NCI-H1436 (cell line): ENCODE data around the gene UCP3.

Experiments
- DNase-seq: peaks from one replicate; lab custom pipeline; 2025; lab: John Stamatoyannopoulos, UW

The UCP3 gene

DNA sequence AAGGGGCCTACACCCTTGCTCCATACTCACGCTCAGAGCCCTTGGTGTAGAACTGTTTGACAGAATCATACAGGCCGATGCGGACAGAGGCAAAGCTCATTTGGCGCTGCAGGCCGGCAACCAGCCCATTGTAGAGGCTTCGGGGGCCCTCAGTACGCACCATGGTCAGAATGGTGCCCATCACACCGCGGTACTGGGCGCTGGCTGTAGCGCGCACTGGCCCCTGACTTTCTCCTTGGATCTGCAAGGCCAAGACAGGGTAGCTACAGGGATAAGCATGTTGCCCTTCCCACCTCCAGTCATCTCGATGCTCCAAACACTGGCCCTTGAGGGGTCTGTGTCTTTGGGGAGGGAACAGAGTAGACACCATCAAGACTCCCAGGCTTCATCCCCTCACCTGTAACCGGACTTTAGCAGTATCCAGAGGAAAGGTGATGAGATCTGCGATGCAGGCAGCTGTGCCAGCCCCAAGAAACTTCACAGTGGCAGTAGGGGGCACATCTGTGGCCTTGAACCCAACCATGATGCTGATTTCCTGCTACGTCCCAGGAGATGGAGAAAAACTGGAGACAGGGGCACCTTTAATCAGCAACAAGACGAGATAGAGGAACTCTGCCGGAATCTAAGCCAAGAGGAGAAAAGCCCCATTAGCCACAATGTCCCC, 30.9 kb downstream of the UCP3 start:
- no peak for DNase-seq

DNA sequence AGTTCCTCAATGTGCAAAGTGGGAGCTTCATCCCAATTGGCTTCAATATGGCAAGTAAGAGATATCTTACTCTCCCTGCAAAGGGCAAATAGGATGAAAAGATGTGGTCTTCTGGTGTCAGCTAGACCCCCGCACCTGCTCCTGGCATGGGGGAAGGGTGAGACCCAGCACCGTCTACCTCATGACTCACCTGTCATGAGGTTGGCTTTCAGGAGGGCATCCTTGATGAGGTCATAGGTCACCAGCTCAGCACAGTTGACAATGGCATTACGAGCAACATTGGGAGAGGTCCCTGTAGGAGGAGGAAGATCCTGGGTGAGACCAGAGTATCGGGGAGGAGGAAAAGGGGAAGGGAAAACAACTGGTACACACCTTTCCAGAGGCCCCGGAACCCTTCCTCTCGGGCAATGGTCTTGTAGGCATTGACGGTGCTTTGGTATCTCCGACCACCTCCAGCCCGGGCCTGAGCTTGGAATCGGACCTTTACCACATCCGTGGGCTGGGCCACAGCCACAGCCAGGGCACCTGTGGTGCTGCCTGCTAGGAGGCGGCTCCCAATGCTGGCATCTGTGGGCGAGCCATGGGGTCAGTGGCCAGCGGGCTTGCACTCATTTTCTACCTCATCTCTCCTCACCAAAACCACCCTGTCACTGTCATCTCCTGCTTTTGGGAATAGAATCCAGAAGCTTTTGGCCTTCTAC, 32.3 kb downstream of the UCP3 start:
- no peak for DNase-seq

DNA sequence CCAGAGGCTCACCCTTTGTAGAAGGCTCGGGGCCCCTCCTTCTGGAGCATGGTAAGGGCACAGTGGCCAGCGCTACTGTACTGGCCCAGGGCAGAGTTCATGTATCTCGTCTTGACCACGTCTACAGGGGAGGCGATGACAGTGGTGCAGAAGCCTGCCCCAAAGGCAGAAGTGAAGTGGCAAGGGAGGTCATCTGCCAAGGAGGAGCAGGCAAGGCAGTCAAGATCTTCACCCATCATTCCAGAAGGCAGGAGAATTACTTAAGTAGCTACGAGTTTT, 33.5 kb downstream of the UCP3 start:
- no peak for DNase-seq

DNA sequence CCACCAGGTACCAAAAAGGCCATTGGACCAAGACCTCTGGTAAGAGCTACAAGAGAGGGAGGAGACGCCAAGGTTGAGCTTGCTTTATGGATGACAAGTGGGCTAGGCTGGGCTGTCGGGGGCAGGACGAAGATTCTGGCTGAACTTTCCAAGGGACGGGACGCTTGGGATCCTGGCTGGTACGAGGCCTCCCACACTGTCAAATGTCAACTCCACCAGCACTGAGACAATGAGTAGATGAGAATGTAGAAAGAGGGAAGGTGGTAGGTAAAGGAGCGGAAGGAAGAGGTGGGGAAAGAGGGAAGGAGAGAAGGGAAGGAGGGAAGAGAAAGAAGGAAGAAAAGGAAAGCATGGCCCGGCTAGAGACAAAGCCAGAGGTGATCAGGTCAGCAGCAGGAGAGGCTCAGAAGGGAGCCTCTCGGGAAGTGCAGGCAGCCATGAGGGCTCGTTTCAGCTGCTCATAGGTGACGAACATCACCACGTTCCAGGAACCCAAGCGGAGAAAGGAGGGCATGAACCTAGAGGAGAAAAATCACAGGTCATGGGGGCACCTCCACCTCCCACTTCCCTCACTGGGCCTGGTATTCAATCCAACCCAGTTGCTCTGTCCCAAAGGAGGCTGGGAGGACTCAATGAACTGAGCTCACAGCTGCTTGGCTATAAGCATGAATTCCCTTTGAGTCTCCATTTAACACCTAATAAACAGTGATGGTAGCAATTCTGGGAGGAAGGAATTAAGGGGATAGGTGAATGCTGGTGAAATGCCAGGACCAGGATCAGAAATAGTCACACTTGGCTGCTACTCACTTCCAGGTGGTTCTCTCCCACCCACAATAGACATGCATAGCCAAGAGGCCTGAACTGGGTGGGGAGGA, 34.0 kb downstream of the UCP3 start:
- DNase-seq = no peak

DNA sequence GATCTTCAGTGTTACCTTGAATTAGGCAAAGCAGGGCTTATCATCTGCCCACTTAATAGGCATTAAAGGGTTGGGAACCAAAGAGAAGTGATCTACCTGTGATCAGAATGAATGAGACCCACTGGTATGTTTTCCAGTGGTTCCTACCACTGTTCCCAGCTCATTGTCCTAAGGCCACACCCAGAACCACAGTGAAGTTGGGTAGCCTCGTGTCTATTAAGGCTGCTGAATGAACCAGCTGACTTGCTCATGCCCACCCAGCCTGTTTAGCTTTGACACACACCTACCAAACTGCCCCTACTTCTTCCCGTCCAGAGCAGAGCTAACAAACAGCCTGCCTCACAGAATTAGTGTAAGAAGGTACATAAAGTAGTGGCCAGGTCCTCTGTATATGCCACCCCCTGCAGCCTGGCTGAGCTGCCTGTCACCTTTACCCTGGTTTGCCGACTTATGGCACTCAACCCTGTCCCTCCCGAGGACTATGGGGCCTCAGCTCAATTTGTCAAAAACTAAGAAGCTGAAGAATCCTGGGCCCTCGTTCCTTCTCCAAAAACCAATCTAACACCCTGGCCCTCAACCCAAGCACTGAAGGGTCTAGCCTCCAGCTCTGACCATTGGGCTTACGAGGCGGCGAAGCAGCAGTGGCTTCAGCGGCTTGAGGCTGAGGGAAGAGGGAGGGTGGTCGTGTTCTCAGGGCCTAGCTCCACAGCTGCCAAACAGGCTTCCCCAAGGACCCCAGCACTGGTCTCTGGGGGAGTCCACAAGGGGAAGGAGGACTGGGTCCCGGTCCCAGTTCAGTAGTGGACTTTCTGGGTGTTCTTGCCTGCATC, 36.0 kb downstream of the UCP3 start:
- no peak for DNase-seq

DNA sequence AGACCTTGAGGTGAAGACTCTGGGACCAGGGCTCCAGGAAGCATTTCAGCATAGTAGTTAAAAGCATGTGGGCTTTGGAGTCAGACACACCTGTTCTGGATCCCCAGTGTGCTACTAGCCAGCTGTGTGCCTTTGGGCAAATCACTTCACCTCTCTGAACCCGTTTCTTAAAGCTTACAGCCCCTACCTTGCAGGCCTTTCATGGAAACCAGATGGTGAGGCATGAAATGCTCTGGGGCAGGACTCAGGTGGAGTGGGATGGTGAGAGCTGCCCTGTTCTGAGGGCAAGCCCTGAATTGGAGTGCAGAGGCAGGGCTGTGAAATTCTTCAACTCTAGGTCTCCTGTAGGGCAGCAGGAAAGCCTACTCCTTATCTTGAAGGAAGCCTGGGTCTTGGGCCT, 36.7 kb downstream of the UCP3 start:
- no peak for DNase-seq

DNA sequence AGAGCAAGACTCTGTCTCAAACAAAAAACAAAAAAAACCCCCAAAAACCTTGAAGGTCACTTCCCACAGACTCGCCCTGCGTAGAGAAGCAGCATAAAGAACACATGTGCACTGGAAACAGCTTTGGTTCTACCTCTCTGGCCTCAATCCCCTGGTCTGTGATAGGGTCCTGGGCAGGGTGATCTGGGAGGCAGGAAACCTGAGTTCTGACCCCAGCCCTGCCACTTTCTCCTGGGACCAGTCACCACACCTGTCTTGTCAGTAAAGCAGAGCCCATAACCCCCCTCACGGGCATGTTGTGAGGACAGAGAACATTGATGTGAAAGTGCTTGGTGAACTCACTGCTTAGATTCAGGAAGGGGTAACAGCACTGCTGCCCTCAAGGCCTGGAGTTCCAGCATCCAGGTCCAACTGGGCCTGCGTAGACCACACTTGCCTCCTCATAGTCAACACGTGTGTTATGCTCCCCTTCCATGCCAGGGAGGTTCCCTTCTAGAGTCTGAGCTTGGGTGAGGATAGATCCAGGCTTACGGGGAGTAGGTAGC, 37.6 kb downstream of the UCP3 start:
- DNase-seq = no peak

DNA sequence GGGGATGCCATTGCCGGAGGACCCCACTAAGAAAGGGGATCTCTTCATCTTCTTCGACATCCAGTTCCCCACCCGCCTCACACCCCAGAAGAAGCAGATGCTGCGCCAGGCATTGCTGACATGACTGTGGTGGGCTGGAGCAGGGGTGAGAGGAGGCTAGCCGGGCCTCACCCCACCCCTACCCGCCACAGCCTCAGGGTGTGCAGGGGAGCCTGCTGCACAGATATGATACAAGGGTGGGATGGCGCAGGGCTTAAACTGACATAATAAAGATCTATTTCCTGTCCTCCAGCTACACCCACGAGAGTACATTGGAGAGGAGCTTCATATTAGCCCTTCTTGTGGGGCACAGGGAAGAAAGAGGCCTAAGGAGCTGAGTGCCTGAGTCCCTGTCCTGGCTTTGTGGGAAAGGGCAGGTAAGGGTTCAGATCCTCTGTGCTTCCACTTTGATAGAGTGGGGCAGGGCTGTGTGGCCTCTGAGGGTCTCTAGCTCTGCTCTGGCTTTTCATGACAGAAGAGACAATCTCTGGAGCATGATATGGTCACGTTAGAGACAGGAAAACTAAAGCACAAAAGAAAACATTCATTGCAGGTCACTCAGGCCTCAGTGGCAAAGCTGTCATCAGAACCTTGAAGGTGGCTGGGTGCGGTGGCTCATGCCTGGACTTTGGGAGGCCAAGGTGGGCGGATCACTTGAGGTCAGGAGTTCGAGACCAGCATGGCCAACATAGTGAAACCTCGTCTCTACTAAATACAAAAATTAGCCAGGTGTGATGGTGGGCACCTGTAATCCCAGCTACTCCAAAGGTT, 38.7 kb downstream of the UCP3 start:
- DNase-seq = no peak

DNA sequence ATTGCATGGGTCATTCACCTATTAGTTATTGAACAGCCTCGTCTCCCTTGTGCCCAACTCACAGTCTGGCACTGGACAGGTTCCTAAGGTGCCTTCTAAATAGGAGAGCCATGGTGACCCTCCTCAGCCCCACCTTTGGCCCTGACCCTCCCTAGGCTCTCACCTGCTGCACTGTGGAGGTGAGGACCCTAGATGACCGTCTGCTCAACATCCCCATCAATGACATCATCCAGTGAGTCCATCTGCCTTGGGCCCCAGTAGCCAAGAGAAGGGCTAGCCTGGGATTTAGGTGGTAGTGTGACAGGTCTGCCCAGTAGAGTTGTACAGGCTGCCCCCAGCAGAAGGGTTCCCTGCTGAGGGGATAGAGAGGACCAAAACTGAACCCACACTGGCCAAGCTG, 39.8 kb downstream of the UCP3 start:
- no peak for DNase-seq

DNA sequence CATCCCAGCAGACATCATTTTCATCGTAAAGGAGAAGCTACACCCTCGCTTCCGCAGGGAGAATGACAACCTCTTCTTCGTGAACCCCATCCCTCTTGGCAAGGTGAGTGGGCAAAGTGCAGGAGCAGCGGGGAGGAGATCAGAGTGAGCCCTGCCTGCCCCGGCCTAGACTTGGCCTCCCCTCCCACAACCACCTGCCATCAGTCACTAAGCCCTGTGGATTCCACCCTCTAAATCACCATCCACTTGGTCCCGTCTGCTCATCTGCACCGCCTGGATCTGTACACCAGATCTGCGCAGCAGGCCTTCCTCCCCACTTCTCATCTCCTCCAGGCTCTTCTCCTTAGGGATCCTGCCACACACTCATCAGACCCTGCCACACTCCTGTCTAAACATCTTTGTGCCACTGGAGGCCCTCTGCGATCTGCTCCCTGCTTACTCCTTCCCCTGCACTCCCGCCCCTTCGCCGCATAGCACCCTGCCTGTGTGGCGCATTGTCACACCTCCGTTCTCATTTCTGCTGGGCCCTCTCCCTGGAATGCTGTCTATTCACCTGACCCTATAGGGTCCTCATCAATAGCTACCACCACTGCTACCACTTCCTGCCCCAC, 40.4 kb downstream of the UCP3 start:
- no peak for DNase-seq

DNA sequence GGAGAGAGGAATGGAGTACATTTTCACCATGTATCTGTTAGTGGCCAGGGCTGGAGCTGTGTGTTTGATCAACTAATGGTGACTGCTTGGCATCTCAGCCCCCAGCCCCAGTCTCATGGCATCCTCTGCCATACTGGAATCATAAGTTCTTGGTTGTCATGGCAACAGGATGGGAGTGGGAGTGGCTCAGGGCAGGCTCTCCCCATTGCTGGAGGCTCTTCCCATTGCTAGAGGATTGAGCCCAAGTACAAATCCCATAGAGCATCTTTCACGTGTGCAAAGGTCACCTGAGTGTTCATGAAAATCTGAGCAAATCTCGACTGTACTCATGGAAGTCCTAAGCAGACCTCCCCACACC, 43.1 kb downstream of the UCP3 start:
- DNase-seq = no peak

DNA sequence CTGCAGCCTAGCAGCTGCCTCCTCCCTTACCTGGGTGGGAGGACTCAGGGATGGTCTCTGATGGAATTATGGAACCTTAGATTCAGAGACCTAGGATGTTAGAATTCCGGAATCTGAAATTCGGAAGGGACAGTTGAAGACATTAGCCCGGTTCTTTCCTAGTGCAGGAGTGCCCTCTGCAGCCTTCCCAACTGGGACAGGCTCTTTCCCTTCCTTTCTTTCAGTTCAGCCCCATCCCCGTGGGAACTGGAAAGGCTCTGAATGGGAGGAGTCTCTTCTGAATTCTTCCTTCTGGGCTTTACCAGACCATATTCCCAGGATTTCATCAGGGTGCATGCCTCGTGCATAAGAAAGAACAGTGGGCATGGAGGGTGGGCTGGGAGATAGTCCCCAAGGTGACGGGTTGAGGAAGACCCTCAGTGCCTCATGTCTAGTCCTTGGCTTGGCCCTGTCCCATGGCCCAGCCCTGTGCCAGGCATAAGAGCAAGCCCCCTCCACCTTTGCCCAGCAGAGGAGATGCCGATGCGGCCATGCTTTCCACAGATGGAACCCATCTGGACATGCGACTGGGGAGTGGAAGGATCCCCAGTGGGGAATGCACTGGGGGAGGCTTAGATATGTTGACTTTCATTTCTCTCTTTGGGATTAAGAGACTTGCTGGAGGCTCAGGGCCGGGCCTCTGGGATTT, 43.7 kb downstream of the UCP3 start:
- no peak for DNase-seq

DNA sequence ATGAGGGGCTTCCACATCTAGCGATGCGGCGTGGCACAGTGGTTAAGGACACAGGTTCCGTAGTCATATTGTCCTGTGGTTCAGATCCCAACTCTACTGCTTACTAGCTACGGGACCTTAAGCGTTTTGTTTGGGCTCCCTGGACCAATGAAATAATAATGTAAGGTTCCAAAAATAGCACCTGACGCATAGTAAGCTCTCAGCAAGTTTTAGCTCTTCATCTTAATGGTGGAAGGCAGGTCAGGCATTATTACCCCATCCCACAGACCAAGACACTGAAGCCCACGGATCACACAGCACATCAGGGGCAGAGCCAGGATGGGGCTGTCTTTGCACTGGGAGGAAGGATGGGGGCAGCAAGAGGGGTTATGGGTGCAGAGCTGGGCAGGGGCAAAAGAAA, 45.0 kb downstream of the UCP3 start:
- no peak for DNase-seq

DNA sequence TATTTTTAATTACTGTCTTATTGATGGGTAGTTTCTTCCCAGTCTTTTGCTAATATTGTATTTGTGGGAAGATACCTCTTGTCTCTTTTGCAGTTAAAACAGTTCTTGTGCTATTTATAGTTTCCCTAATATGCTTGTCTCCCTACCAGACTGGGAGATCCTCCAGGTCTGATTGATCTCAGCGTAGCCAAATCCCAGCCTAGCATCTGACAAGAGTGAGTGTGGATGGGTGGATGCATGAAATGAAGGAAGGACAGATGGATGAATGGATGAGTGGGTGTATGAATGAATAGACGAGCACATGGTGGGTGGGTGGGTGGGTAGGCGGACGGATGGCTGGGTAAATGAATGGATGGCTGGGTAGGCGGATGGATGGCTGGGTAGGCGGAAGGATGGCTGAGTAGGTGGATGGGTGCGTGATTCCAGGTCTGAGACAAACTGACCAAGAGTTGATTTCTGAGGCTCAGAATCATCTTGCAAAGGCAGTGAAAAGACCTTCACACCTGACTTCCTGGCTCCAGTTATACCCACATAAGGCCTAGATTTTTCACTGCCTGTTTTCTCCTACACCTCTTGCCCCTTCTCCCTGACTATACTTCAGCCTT, 46.7 kb downstream of the UCP3 start:
- no peak for DNase-seq

DNA sequence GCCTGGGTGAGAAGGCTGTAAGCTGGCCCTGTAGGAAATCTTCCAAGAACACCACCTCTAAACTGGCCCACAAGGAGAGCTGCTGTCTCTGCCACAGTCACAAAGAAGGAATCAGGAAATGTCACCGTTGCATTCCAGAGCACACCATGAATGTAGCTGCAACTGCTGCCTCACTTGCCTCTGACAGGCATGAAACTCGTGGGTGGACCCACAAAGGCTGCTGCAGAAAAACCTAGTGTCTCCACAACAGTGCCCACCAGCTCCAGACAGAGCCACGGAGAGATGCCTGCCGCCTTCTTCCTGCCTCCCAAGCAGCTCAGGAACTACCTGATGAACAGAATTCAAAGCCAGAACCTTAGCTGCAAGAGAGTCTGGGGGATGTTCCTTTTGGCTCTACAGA, 47.6 kb downstream of the UCP3 start:
- no peak for DNase-seq

DNA sequence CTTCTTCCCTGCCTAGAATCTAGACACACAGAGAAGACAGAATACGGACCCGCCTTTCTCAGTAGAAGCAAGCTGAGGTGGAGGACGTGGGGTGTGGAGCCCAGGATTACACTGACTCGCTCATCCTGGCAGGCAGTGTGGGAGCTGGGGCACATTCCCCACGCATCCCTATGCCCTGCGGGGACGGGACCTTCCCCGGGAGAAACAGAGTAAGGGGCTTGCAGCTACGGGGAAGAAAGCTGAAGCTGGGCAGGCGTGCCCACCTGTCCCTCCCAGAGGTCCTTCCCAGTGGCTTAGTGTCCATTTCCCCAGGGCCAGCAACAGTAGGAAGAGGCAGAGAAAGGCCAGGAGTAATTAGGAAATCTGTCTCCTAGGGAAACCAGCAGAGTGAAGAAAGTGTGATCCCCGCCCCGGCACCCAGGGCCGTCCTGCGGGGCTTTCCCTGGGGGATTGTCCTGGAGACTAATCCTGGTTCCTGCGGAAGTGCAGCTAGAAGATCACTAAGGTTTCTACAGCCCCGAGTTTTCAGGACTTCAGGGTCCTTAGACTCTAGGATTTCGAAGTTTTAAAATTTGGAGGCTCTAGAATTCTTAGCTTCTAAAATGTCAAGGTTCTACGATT, 50.3 kb downstream of the UCP3 start:
- no peak for DNase-seq

DNA sequence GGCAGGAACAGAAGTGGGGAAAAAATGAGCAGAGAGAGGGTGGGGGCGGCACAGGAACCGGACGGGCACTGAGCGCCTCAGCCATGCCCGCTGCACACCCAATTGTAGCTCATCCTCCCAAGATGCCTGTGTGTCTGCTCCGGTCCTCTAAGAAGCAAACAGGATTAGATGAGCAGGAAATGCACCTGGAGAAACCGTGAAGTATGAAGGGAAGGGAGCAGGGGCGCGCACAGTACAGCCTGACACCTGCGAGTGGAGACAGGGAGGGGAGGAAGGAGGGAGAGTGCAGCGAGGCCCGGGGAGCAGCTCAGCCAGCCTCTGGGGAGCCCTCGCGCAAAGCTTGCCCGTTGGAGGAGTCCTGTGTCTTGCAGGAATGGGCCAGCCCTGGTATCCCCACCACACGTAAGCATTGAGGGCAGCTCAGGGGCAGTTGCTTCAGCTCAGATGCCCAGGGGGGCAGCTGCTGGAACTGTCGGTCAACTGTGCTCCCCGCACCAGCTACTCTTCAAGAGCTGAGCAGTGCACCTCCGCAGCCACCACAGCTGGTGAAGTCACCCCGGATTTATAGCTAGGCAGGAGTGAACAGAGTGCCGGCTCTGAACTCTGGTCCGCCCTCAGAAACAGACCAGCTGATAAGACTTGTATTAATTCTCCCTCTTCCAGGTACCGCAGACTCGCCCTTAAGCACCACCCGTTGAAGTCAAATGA, 51.1 kb downstream of the UCP3 start:
- no peak for DNase-seq

DNA sequence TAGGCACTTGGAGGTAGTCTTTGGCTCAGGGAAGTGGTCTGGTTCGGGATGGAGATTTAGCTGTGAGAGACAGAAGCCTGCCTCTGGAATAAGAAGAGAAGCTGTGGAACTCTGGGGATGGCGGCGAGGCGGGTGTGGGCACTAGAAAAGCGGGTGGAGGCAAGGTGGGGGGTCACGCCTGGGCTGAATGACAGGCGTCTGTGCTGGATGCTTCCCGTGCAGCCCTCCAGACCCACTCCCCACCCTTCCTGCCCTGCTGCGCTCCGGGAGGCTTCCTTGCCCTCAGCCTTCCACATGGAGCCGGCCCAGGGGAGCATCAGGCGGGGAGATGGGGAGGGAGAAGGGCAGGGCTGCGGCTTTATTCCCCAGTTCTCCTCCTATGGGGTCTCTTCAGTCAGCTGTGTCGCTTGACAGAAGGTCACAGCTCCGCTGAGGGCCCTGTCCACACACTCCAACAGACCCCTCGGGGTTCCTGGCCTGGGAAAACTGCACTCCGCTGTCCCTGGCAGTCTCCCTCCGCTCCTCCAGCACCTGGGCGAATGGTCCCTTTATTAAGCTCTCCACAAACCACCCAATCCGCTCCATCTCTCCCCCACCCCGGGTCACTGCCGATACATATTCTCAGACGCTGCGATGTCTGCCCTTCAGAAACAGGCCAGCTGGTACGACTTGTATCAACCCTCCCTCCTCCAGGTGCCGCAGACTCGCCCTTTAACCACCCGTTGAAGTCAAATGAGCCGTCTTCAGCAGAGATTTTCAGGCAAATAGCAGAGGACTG, 51.8 kb downstream of the UCP3 start:
- DNase-seq = no peak
